ENCODE data around the gene PGLYRP2. TPM values are rescaled to one million over a fixed set of nuclear protein-coding genes. Genes with fewer than 3 reads are reported as not detected.

PGLYRP2 gene
- total and polyA plus RNA-seq, 2 of the 13 experiments (the other 11 are each of a cell fraction or from before 2014, with no cell fraction given) = 0.04 to 1.0 TPM

GRCh38 chr19:15468675-15469512 lies 10.4 kb downstream of the PGLYRP2 start (continued):
- no peak for TF ChIP-seq ZXDC (CRISPR knock-in tag; IDR thresholded peaks at IDR 0.05)
- TF ChIP-seq KLF13 (CRISPR knock-in tag; IDR thresholded peaks at IDR 0.05) = no peak
- TF ChIP-seq ZNF230 (CRISPR knock-in tag; IDR thresholded peaks at IDR 0.05) = no peak
- no peak for TF ChIP-seq ZSCAN29 (CRISPR knock-in tag; conservative IDR thresholded peaks at IDR 0.05)
- TF ChIP-seq TAF1 (CRISPR knock-in tag; IDR thresholded peaks at IDR 0.05) = no peak
- TF ChIP-seq SMAD9 (CRISPR knock-in tag; IDR thresholded peaks at IDR 0.05) = no peak
- TF ChIP-seq NR2F6 (IDR thresholded peaks at IDR 0.05) = peak; percentile 98
- TF ChIP-seq NR2F6 (CRISPR knock-in tag; IDR thresholded peaks at IDR 0.05) = peak; percentile 91
- no peak for TF ChIP-seq ZNF572 (CRISPR knock-in tag; IDR thresholded peaks at IDR 0.05)
- 0 out of 2 replicates have a peak, but pooled peaks have one; percentile 32 for TF ChIP-seq ZNF350 (CRISPR knock-in tag; IDR thresholded peaks at IDR 0.05; ENCODE audit: borderline replicate concordance, low read depth)
- no peak for TF ChIP-seq DMAP1 (CRISPR knock-in tag; IDR thresholded peaks at IDR 0.05)
- TF ChIP-seq TERF1 (CRISPR knock-in tag; IDR thresholded peaks at IDR 0.05) = no peak
- no peak for TF ChIP-seq ZBTB44 (CRISPR knock-in tag; IDR thresholded peaks at IDR 0.05)
- no peak for TF ChIP-seq TCF7L2 (IDR thresholded peaks at IDR 0.05; ENCODE audit: low read depth, low read length)
- TF ChIP-seq GLMP (CRISPR knock-in tag; IDR thresholded peaks at IDR 0.05; ENCODE audit: borderline replicate concordance) = no peak
- TF ChIP-seq TMF1 (CRISPR knock-in tag; IDR thresholded peaks at IDR 0.05; ENCODE audit: low read depth) = no peak
- TF ChIP-seq ZNF557 (CRISPR knock-in tag; IDR thresholded peaks at IDR 0.05) = no peak
- TF ChIP-seq ARNTL (CRISPR knock-in tag; IDR thresholded peaks at IDR 0.05) = no peak
- TF ChIP-seq ZNF362 (CRISPR knock-in tag; IDR thresholded peaks at IDR 0.05; ENCODE audit: borderline replicate concordance) = no peak
- TF ChIP-seq SPEN (CRISPR knock-in tag; IDR thresholded peaks at IDR 0.05; ENCODE audit: low read depth) = no peak
- no peak for TF ChIP-seq ZNF652 (CRISPR knock-in tag; IDR thresholded peaks at IDR 0.05; ENCODE audit: borderline replicate concordance, low read depth)
- TF ChIP-seq FLYWCH1 (CRISPR knock-in tag; IDR thresholded peaks at IDR 0.05) = no peak
- TF ChIP-seq ZFY (CRISPR knock-in tag; IDR thresholded peaks at IDR 0.05) = no peak
- no peak for TF ChIP-seq MBD4 (IDR thresholded peaks at IDR 0.05; ENCODE audit: borderline replicate concordance, low read length)
- no peak for TF ChIP-seq CBFB (CRISPR knock-in tag; IDR thresholded peaks at IDR 0.05)
